KMS-11 (cell line): Measurements from ENCODE around the gene CYB561A3.

Experiments used
- H2AFZ ChIP-seq: fragments of 200-600 bp; sonication (generic); 2 replicates; pipeline ENCODE4 v1.6.1; 2016; ENCODE audit warnings: antibody characterized with exemption, mixed run types, low read depth
- H3K27ac ChIP-seq: fragments of 200-600 bp; sonication (generic); 2 replicates; pipeline ENCODE4 v1.6.1; 2016; ENCODE audit warnings: mild to moderate bottlenecking, mixed run types
- H3K27me3 ChIP-seq: fragments of 200-600 bp; sonication (generic); 2 replicates; pipeline ENCODE4 v1.6.1; 2017; ENCODE audit warnings: mild to moderate bottlenecking, low read depth, mixed run types, moderate library complexity; ENCODE audit not compliant: insufficient read depth
- H3K36me3 ChIP-seq: fragments of 200-600 bp; sonication (generic); 2 replicates; pipeline ENCODE4 v1.6.1; 2017; ENCODE audit warnings: mild to moderate bottlenecking, mixed run types; ENCODE audit not compliant: insufficient read depth
- H3K4me1 ChIP-seq: fragments of 200-600 bp; sonication (generic); 2 replicates; pipeline ENCODE4 v1.6.1; 2016; ENCODE audit warnings: mild to moderate bottlenecking, low read depth, mixed run types; ENCODE audit not compliant: poor library complexity, severe bottlenecking
- H3K4me2 ChIP-seq: fragments of 200-600 bp; sonication (generic); 2 replicates; pipeline ENCODE4 v1.7.0; 2016; ENCODE audit warnings: mild to moderate bottlenecking, mixed run types
- H3K4me3 ChIP-seq: fragments of 200-600 bp; sonication (generic); IDR thresholded peaks from 2 replicates; pipeline ENCODE4 v1.6.1; 2017; ENCODE audit warnings: low read depth, low read length, mixed read lengths; ENCODE audit not compliant: insufficient read depth
- H3K79me2 ChIP-seq: fragments of 200-600 bp; sonication (generic); 2 replicates; pipeline ENCODE4 v1.6.1; 2016; ENCODE audit warnings: low read depth, mixed run types; ENCODE audit not compliant: insufficient read depth
- H3K9ac ChIP-seq: fragments of 200-600 bp; sonication (generic); 2 replicates; pipeline ENCODE4 v1.6.1; 2016; ENCODE audit warnings: mild to moderate bottlenecking, mixed run types
- H4K20me1 ChIP-seq: fragments of 200-600 bp; sonication (generic); 2 replicates; pipeline ENCODE4 v1.6.1; 2016; ENCODE audit warnings: mild to moderate bottlenecking, mixed run types; ENCODE audit not compliant: insufficient read depth
- TF ChIP-seq, protein P1 (sequence below): fragments of 200-600 bp; sonication (generic); conservative IDR thresholded peaks from 2 replicates; pipeline ENCODE4 v1.6.1; 2017; ENCODE audit warnings: low read depth, mild to moderate bottlenecking, antibody characterized with exemption, low read length, moderate library complexity, mixed read lengths

CYB561A3 gene

DNA sequence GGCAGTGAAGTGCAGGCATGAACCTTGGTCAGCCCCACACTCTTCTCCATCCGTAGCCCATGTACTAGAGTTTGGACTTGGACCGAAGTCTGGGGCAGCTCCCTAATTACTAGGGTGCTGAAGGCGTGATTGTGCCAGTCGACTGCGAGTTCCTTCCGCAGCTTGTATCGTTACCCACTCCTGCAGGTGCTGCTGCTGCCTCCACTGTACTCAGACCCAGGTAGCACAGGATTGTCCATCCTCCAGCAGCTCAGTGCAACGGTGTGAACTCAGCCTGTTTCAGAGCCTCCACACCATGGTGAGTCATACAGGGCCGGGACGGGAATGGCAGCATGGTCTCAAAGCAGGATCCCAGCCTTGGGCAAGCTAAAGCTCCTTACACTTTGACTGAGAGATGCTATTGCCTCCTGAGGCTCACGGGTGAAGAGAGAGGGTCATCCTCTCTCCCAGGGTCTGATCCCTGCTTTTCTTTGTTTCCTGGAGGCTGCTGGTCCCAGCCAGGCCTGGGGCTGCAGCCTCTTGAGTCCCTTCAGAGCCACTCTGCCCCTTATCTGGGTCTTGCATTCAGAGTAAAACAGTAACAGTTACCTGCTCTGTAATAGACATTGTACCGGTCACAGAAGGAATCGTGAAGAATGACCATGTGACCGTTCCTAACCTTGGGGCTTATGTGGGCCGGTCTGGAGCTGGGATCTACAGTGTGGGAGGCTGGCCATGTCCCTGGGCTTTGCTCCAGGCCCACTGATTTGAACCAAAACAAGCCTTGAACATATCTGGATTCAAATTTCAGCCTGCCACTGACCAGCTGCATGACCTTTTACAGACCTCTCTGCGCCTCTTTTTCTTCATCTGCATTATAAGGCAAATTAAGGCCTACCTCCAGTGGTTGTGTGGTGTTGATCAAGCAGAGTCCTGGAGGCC is 27.0 kb downstream of the CYB561A3 start:
- no peak overlapping the region for H3K27ac ChIP-seq
- H3K9ac ChIP-seq, result no peak overlapping the region
- no peaks in the 10 kb centered on the region for H4K20me1 ChIP-seq
- H2AFZ ChIP-seq, result no peak overlapping the region
- peaks cover 5% of the 10 kb centered on the region; the same call in 1 of the 2 replicates for H3K36me3 ChIP-seq
- peaks cover 51% of the 10 kb centered on the region for H3K4me1 ChIP-seq
- TF ChIP-seq, protein P1, sequence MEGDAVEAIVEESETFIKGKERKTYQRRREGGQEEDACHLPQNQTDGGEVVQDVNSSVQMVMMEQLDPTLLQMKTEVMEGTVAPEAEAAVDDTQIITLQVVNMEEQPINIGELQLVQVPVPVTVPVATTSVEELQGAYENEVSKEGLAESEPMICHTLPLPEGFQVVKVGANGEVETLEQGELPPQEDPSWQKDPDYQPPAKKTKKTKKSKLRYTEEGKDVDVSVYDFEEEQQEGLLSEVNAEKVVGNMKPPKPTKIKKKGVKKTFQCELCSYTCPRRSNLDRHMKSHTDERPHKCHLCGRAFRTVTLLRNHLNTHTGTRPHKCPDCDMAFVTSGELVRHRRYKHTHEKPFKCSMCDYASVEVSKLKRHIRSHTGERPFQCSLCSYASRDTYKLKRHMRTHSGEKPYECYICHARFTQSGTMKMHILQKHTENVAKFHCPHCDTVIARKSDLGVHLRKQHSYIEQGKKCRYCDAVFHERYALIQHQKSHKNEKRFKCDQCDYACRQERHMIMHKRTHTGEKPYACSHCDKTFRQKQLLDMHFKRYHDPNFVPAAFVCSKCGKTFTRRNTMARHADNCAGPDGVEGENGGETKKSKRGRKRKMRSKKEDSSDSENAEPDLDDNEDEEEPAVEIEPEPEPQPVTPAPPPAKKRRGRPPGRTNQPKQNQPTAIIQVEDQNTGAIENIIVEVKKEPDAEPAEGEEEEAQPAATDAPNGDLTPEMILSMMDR, result no peak
- H3K27me3 ChIP-seq, result no peaks in the 10 kb centered on the region
- H3K4me2 ChIP-seq, result no peak overlapping the region
- H3K4me3 ChIP-seq, result no peak overlapping the region
- H3K79me2 ChIP-seq, result peaks cover 41% of the 10 kb centered on the region

DNA sequence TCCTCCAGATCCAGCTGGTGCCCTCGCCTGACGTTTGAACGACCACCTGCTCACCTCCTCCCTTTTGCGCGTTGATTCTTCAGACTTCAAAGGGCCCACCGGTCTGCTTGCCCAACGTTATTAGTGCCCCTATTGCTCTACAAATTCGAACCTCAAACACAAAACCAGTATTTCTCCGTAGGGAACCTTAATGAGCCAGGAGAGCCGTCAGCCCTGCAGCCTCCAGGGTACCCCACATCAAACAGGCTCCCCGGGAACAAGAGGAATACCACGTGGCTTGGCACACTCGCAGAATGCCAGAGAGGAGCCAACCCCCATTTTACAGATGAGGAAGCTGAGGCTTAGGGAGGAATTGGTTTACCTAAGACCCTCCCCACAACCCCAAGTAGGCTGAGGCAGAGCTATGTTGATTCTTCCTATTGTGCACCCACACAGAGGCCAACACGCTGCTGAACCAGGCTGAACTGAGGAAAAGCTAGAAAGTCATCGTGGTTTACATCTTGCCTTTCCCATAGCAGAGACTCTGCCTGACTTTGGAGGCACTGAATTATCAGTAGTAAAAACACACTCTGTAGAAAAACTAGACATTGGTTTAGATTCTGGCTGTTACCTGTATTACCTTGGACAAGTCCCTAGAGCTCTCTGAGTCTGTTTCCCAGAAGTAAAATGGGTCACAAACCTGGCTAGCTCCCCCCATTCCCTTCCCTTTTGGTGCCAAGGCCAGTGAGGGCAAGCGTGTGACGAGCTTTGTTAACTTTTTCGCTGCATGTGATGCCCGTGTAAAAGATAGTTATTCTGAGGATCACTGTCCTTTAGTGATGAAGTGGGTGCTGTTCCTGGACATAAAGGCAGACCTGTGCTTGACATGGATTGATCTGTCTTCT is 27.9 kb downstream of the CYB561A3 start:
- TF ChIP-seq, protein P1, result 0 out of 2 replicates have a peak, but pooled peaks have one; percentile 13
- Histone ChIP-seq H3K4me1 (peaks cover 57% of the 10 kb centered on the region), H3K36me3 (peaks cover 5% of the 10 kb centered on the region; the same call in 1 of the 2 replicates), H3K79me2 (peaks cover 50% of the 10 kb centered on the region), H3K9ac (peak overlapping the region; percentile 92), H3K4me2 (peak overlapping the region; percentile 84), H2AFZ (peak overlapping the region; percentile 79), H3K27ac (peak overlapping the region; percentile 81), H3K27me3 (no peaks in the 10 kb centered on the region), H3K4me3 (no peak overlapping the region), H4K20me1 (no peaks in the 10 kb centered on the region)

DNA sequence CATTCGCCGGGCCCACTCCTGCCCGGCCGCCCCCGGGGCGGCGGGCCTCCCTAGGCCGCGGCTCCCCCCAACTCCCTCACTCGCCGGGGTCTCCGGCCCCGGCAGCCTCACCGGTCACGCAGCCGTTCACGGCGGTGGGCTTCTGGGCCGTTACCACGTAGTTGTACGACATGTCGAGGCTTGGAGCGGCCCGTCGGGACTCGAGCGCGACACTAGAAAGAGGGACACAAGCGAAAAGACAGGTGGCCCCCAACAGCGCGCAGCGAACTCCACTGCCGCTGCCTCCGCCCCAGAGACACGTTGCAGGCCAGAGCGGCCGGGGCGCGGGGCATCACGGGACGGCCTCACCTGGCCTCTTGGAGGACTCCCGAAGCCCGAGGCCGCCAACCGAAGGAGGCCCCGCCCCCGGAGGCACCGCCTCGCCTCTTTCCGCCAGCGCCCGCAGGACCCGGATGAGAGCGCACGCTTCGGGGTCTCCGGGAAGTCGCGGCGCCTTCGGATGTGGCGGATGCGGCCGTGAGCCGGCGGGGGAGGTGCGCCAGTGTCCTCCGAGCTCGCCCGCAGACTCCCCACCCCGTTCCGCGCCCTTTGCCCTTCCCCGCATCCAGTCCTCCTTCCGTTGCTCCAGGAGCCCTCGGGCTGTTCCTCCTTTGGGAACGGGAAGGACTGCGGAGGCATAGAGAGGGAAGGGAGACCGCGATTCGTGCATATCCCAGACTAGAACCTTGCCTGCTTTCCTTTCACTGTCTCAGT is 28.7 kb downstream of the CYB561A3 start, which contains the start of the genes DDB1 and TKFC:
TSS of gene DDB1 (minus strand) at position 309 of the 753 bp plus-strand sequence. CDS start at position 172, 137 bp downstream.
TSS of gene TKFC (plus strand) at position 432 of the 753 bp plus-strand sequence. CDS start 1,501 bp downstream, outside the sequence.
- Histone ChIP-seq H3K27ac (peak within 1 kb of the TSS; percentile 81), H4K20me1 (no peaks in the 10 kb centered on the region), H3K4me2 (peak within 1 kb of the TSS; percentile 84), H3K4me3 (no peak within 1 kb of the TSS), H2AFZ (peak within 1 kb of the TSS; percentile 79), H3K27me3 (no peaks in the 10 kb centered on the region), H3K36me3 (peaks cover 5% of the 10 kb centered on the region; the same call in 1 of the 2 replicates), H3K9ac (peak within 1 kb of the TSS; percentile 92), H3K79me2 (peaks cover 57% of the 10 kb centered on the region), H3K4me1 (peaks cover 59% of the 10 kb centered on the region)
- TF ChIP-seq, protein P1, result no peak
